SK-N-SH (cell line): ENCODE measurements around the gene GPC5. TPM values are rescaled to one million over a fixed set of nuclear protein-coding genes. Genes with fewer than 3 reads are reported as not detected.

Experiments used
- CTCF ChIA-PET: fragments of 300-600, 350-600 bp; formaldehyde crosslinking; extraction: SDS; loops from one replicate; lab custom pipeline; 2021; lab: Yijun Ruan, JAX
- POLR2A ChIA-PET: fragments of 350-600 bp; sonication (Branson Sonifier 250); formaldehyde crosslinking; extraction: SDS; loops from one replicate; lab custom pipeline; 2020; ENCODE audit warnings: antibody characterized with exemption, inconsistent platforms; lab: Yijun Ruan, JAX
- DNase-seq: peaks from one replicate; pipeline ENCODE4 v3.0.0; 2012
- H2AFZ ChIP-seq: fragments of 200-600 bp; sonication (generic); 2 replicates; pipeline ENCODE4 v1.8.1; 2016; ENCODE audit warnings: antibody characterized with exemption, mild to moderate bottlenecking, low read depth
- H3F3A ChIP-seq: fragments of 200-600 bp; sonication (generic); replicated peaks from 2 replicates; pipeline ENCODE3; 2016; ENCODE audit warnings: antibody characterized with exemption, mild to moderate bottlenecking; ENCODE audit not compliant: insufficient read depth
- H3K27ac ChIP-seq, 2 experiments: fragments of 200-500 bp in 1 of 2; fragments of 200-600 bp in 1 of 2; sonication (Bioruptor generic) in 1 of 2; sonication (generic), shearing (Covaris generic) in 1 of 2; 2 replicates each; pipeline versions ENCODE4 v1.5.1 to v1.6.1; 2014 to 2016; ENCODE audit warnings: low read depth in 2 of 2, inconsistent platforms in 1 of 2, low read length in 1 of 2, mild to moderate bottlenecking in 1 of 2, mixed read lengths in 1 of 2
- H3K27me3 ChIP-seq: fragments of 200-600 bp; sonication (generic), shearing (Covaris generic); 2 replicates; pipeline ENCODE4 v1.6.1; 2016; ENCODE audit warnings: mixed run types; ENCODE audit not compliant: insufficient read depth
- H3K36me3 ChIP-seq, 2 experiments: fragments of 200-500 bp in 1 of 2; fragments of 200-600 bp in 1 of 2; sonication (Bioruptor generic) in 1 of 2; sonication (generic) in 1 of 2; replicated peaks in 1 of 2; 2 replicates each; pipeline versions ENCODE3 to v1.5.1; 2014 to 2016; ENCODE audit warnings: low read length in 1 of 2, mild to moderate bottlenecking in 1 of 2; ENCODE audit not compliant: insufficient read depth in 2 of 2, control insufficient read depth in 1 of 2
- H3K4me1 ChIP-seq, 2 experiments: fragments of 200-500 bp in 1 of 2; fragments of 200-600 bp in 1 of 2; sonication (Bioruptor generic) in 1 of 2; sonication (generic), shearing (Covaris generic) in 1 of 2; 2 replicates each; pipeline versions ENCODE4 v1.5.1 to v1.6.1; 2014 to 2016; ENCODE audit warnings: low read depth in 1 of 2, low read length in 1 of 2, mixed run types in 1 of 2; ENCODE audit not compliant: insufficient read depth in 2 of 2, control insufficient read depth in 1 of 2
- H3K4me2 ChIP-seq: fragments of 200-600 bp; sonication (generic), shearing (Covaris generic); 2 replicates; pipeline ENCODE4 v1.6.1; 2017; ENCODE audit warnings: mixed run types
- H3K4me3 ChIP-seq, 2 experiments: fragments of 200-500 bp in 1 of 2; fragments of 200-600 bp in 1 of 2; sonication (Bioruptor generic) in 1 of 2; sonication (generic), shearing (Covaris generic) in 1 of 2; 2 replicates each; pipeline versions ENCODE4 v1.5.1 to v1.8.1; 2014 to 2016; ENCODE audit warnings: low read depth in 2 of 2, inconsistent platforms in 1 of 2, low read length in 1 of 2, mild to moderate bottlenecking in 1 of 2, mixed read lengths in 1 of 2, moderate library complexity in 1 of 2
- H3K79me2 ChIP-seq: fragments of 200-600 bp; sonication (generic); 2 replicates; pipeline ENCODE4 v1.8.1; 2017; ENCODE audit warnings: mild to moderate bottlenecking; ENCODE audit not compliant: insufficient read depth
- H3K9ac ChIP-seq: fragments of 200-600 bp; sonication (generic); 2 replicates; pipeline ENCODE4 v1.6.1; 2017; ENCODE audit warnings: mixed run types
- H3K9me2 ChIP-seq: fragments of 200-600 bp; sonication (generic); 2 replicates; pipeline ENCODE4 v1.6.1; 2017; ENCODE audit warnings: mixed run types
- H3K9me3 ChIP-seq: fragments of 200-600 bp; sonication (generic); 2 replicates; pipeline ENCODE4 v1.6.1; 2017; ENCODE audit warnings: mixed run types, mild to moderate bottlenecking, moderate library complexity
- H4K20me1 ChIP-seq: fragments of 200-600 bp; sonication (generic); 2 replicates; pipeline ENCODE4 v1.6.1; 2017; ENCODE audit warnings: mild to moderate bottlenecking, mixed run types; ENCODE audit not compliant: insufficient read depth
- CHD2 ChIP-seq: fragments of 150-350 bp; IDR thresholded peaks from 2 replicates; pipeline ENCODE4 v1.6.1; 2018; ENCODE audit warnings: low read length; ENCODE audit not compliant: partially characterized antibody
- ELF1 ChIP-seq: IDR thresholded peaks from 2 replicates; pipeline ENCODE4 v1.4.0; 2012
- EP300 ChIP-seq, 2 experiments: IDR thresholded peaks; 2 replicates each; pipeline versions ENCODE4 v1.4.0 to v1.6.1; 2012; ENCODE audit warnings: borderline replicate concordance in 1 of 2, low read depth in 1 of 2, low read length in 1 of 2
- FOXJ3 ChIP-seq: sonication (generic); formaldehyde crosslinking; IDR thresholded peaks from 2 replicates; pipeline ENCODE4 v1.5.1; 2020; ENCODE audit warnings: mild to moderate bottlenecking, missing genetic modification reagents
- FOXM1 ChIP-seq: IDR thresholded peaks from 2 replicates; pipeline ENCODE4 v1.4.0; 2012; ENCODE audit warnings: low read depth, mild to moderate bottlenecking
- GATA2 ChIP-seq: sonication (generic); formaldehyde crosslinking; IDR thresholded peaks from 2 replicates; pipeline ENCODE4 v1.5.0; 2020; ENCODE audit warnings: mild to moderate bottlenecking, missing genetic modification reagents
- JUND ChIP-seq: IDR thresholded peaks from 2 replicates; pipeline ENCODE4 v1.4.0; 2012
- MEF2A ChIP-seq: IDR thresholded peaks from 2 replicates; pipeline ENCODE4 v1.4.0; 2012; ENCODE audit warnings: low read depth, borderline replicate concordance
- NFIC ChIP-seq: IDR thresholded peaks from 2 replicates; pipeline ENCODE4 v1.4.0; 2012; ENCODE audit warnings: borderline replicate concordance
- POLR2AphosphoS5 ChIP-seq: IDR thresholded peaks from 2 replicates; pipeline ENCODE4 v1.6.1; 2012; ENCODE audit warnings: low read depth, low read length
- RFX5 ChIP-seq: IDR thresholded peaks from 2 replicates; pipeline ENCODE4 v1.6.1; 2012; ENCODE audit warnings: mild to moderate bottlenecking, improper control_type of control experiment, low read length
- SIN3A ChIP-seq: IDR thresholded peaks from 2 replicates; pipeline ENCODE4 v1.6.1; 2012; ENCODE audit warnings: low read depth, mild to moderate bottlenecking, low read length, moderate library complexity, borderline replicate concordance
- SMC3 ChIP-seq: IDR thresholded peaks from 2 replicates; pipeline ENCODE4 v1.6.1; 2012; ENCODE audit warnings: low read depth, low read length, improper control_type of control experiment
- TCF12 ChIP-seq: IDR thresholded peaks from 2 replicates; pipeline ENCODE4 v1.4.0; 2012
- TEAD4 ChIP-seq: IDR thresholded peaks from 2 replicates; pipeline ENCODE4 v1.4.0; 2012; ENCODE audit warnings: mild to moderate bottlenecking, borderline replicate concordance; ENCODE audit not compliant: insufficient read depth
- WGBS: methylation state at CpG from one replicate; pipeline ENCODE4 v1.1.6; 2017; ENCODE audit warnings: low lambda C conversion rate; 5-methylcytosine and 5-hydroxymethylcytosine counted together
- polyA plus RNA-seq, 3 experiments: library from polyadenylated mRNA; depleted of rRNA; stranded (reverse); fragments of >200 nt; gene quantifications; 2 replicates each; pipeline ENCODE4 v1.2.3, GENCODE V29; 2012
- TF ChIP-seq, protein P1 (sequence below): fragments of 150-350 bp; IDR thresholded peaks from 2 replicates; pipeline ENCODE4 v1.6.1; 2017; ENCODE audit warnings: antibody characterized with exemption, low read length, low read depth, borderline replicate concordance
- TF ChIP-seq, protein P2 (sequence below): fragments of 150-350 bp; IDR thresholded peaks from 2 replicates; pipeline ENCODE4 v1.6.1; 2016; ENCODE audit warnings: mild to moderate bottlenecking, low read depth, low read length
- TF ChIP-seq, protein P3 (sequence below): IDR thresholded peaks from 2 replicates; pipeline ENCODE4; 2012

Gene GPC5
- polyA plus RNA-seq, 1 of the 3 experiments (the other 2 are of a cell fraction) = 0.03 TPM

DNA sequence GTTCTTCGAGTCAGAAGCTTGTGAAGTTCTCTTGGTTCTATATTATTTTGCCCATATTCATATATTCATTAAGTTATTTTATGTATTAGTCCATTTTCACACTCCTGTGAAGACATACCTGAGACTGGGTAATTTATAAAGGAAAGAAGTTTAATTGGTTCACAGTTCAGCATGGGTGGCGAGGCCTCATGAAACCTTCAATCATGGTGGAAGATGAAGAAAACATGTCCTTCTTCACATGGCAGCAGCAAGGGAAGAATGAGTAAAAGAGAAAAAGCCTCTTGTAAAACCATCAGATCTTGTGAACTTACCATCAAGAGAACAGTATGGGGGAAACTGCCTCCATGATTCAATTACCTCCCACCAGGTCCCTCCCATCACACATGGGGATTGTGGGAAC lies 182.3 kb downstream of the GPC5 start:
- TF ChIP-seq, protein P1, sequence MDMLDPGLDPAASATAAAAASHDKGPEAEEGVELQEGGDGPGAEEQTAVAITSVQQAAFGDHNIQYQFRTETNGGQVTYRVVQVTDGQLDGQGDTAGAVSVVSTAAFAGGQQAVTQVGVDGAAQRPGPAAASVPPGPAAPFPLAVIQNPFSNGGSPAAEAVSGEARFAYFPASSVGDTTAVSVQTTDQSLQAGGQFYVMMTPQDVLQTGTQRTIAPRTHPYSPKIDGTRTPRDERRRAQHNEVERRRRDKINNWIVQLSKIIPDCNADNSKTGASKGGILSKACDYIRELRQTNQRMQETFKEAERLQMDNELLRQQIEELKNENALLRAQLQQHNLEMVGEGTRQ = no peak
- TF ChIP-seq TCF12 = no peak
- no peak for TF ChIP-seq ELF1
- TF ChIP-seq, protein P2, sequence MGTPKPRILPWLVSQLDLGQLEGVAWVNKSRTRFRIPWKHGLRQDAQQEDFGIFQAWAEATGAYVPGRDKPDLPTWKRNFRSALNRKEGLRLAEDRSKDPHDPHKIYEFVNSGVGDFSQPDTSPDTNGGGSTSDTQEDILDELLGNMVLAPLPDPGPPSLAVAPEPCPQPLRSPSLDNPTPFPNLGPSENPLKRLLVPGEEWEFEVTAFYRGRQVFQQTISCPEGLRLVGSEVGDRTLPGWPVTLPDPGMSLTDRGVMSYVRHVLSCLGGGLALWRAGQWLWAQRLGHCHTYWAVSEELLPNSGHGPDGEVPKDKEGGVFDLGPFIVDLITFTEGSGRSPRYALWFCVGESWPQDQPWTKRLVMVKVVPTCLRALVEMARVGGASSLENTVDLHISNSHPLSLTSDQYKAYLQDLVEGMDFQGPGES = no peak
- no peak for TF ChIP-seq JUND
- TF ChIP-seq POLR2AphosphoS5 = no peak
- no peak for TF ChIP-seq FOXM1
- no peak for TF ChIP-seq MEF2A
- POLR2A ChIA-PET = no interaction called here
- CTCF ChIA-PET = no interaction called here
- DNase-seq = no peak
- H3K4me1 ChIP-seq = no peaks in the 10 kb centered on the region
- H2AFZ ChIP-seq = no peak overlapping the region
- no peaks in the 10 kb centered on the region for H3K79me2 ChIP-seq
- no peak overlapping the region for H3K4me2 ChIP-seq
- H3K36me3 ChIP-seq = no peaks in the 10 kb centered on the region
- H4K20me1 ChIP-seq = no peaks in the 10 kb centered on the region
- H3K9me2 ChIP-seq = no peaks in the 10 kb centered on the region
- no peak overlapping the region for H3K4me3 ChIP-seq
- no peaks in the 10 kb centered on the region for H3F3A ChIP-seq
- no peak overlapping the region for H3K9ac ChIP-seq
- H3K9me3 ChIP-seq = no peaks in the 10 kb centered on the region
- WGBS = 27% methylated on average over 2 of the region's 2 CpGs
- H3K27me3 ChIP-seq = no peaks in the 10 kb centered on the region
- H3K27ac ChIP-seq = no peak overlapping the region

DNA sequence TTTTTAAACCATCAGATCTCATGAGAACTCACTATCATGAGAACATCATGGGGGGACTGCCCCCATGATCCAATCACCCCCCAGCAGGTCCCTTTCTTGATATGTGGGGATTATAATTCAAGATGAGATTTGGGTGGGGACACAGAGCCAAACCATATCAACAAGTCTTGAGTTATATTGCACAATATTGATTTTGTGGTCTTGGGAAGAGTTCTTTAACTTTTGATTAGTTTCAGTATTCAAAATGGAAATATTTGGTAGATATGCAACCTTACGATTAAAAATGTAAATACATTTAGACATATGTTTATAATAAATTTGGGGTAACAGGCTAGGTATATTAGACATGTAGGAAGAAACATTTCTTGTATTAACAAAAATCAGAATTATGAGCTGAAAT lies 188.2 kb downstream of the GPC5 start:
- no peaks in the 10 kb centered on the region for H3K79me2 ChIP-seq
- no peak overlapping the region for H3K4me3 ChIP-seq
- WGBS = 60% methylated on average over 1 of the region's 1 CpG
- H3K4me2 ChIP-seq = no peak overlapping the region
- H3K9me2 ChIP-seq = no peaks in the 10 kb centered on the region
- no peaks in the 10 kb centered on the region for H4K20me1 ChIP-seq
- H3K27ac ChIP-seq = no peak overlapping the region
- CTCF ChIA-PET = no interaction called here
- H3F3A ChIP-seq = no peaks in the 10 kb centered on the region
- POLR2A ChIA-PET = no interaction called here
- no peaks in the 10 kb centered on the region for H3K4me1 ChIP-seq
- H3K27me3 ChIP-seq = no peaks in the 10 kb centered on the region
- no peaks in the 10 kb centered on the region for H3K9me3 ChIP-seq
- no peaks in the 10 kb centered on the region for H3K36me3 ChIP-seq
- TF ChIP-seq NFIC = no peak
- TF ChIP-seq POLR2AphosphoS5 = no peak
- TF ChIP-seq SIN3A = no peak
- no peak for TF ChIP-seq GATA2 (CRISPR knock-in tag)
- TF ChIP-seq EP300 (IDR thresholded peaks at IDR 0.05; ENCODE audit: borderline replicate concordance in 1 of 2, low read depth in 1 of 2, low read length in 1 of 2) = no peak
- no peak for TF ChIP-seq ELF1
- no peak for TF ChIP-seq FOXJ3 (CRISPR knock-in tag)
- TF ChIP-seq, protein P3, sequence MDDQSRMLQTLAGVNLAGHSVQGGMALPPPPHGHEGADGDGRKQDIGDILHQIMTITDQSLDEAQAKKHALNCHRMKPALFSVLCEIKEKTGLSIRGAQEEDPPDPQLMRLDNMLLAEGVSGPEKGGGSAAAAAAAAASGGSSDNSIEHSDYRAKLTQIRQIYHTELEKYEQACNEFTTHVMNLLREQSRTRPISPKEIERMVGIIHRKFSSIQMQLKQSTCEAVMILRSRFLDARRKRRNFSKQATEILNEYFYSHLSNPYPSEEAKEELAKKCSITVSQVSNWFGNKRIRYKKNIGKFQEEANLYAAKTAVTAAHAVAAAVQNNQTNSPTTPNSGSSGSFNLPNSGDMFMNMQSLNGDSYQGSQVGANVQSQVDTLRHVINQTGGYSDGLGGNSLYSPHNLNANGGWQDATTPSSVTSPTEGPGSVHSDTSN = no peak
- TF ChIP-seq JUND = no peak
- no peak for TF ChIP-seq TEAD4
- TF ChIP-seq TCF12 = no peak
- TF ChIP-seq SMC3 = no peak
- no peak for TF ChIP-seq CHD2
- TF ChIP-seq RFX5 = no peak
- TF ChIP-seq, protein P2 = no peak
- TF ChIP-seq, all 33 proteins: peak for 0
- Histone ChIP-seq H2AFZ (no peak overlapping the region), H3K9ac (no peak overlapping the region)
- DNase-seq = no peak
